Measurements from ENCODE around the gene ACOT13.
"Not testable (repeated sequence)": the region's sequence is repeated elsewhere in the genome, so short reads cannot be mapped to it uniquely, and the experiment has no call there.

Gene ACOT13

GRCh38 chr6:24666641-24667377, at the start of gene ACOT13, which contains the start of gene TDP2:
TSS of gene ACOT13 (plus strand) at chr6:24667077. CDS start at chr6:24667264, 187 bp downstream.
TSS of gene TDP2 (minus strand) at chr6:24666899. CDS start at chr6:24666862, 37 bp downstream.
- H3K4me1 Mint-ChIP-seq = peaks cover 31% of the 10 kb centered on the region
- DNase-seq (ENCODE audit: low spot score in 2 of 2) (peak; percentile 84 to 90), ATAC-seq (ENCODE audit: low read depth) (peak; percentile 92)
- H3K36me3 Mint-ChIP-seq = peaks cover 22% of the 10 kb centered on the region
- H3K27ac Mint-ChIP-seq = peak within 1 kb of the TSS; percentile 98
- no peaks in the 10 kb centered on the region for H3K27me3 Mint-ChIP-seq
- H3K4me3 Mint-ChIP-seq = peak within 1 kb of the TSS; percentile 99
- peaks cover 1% of the 10 kb centered on the region for H3K9me3 Mint-ChIP-seq

- Mint-ChIP-seq H3K27ac (no peak overlapping the region), H3K4me3 (no peak overlapping the region), H3K36me3 (peaks cover 4% of the 10 kb centered on the region), H3K9me3 (no peaks in the 10 kb centered on the region), H3K4me1 (no peaks in the 10 kb centered on the region), H3K27me3 (no peaks in the 10 kb centered on the region)
- no peak for DNase-seq (ENCODE audit: low spot score in 2 of 2)
- ATAC-seq (ENCODE audit: low read depth) = no peak
Measured at GRCh38 chr6:24619661-24620060, 47.2 kb upstream of the ACOT13 start.

- no peak for ATAC-seq (ENCODE audit: low read depth)
- Mint-ChIP-seq H3K4me3 (no peak overlapping the region), H3K27me3 (no peaks in the 10 kb centered on the region), H3K9me3 (no peaks in the 10 kb centered on the region), H3K36me3 (peaks cover 4% of the 10 kb centered on the region), H3K27ac (no peak overlapping the region), H3K4me1 (no peaks in the 10 kb centered on the region)
- no peak for DNase-seq (ENCODE audit: low spot score in 2 of 2)
Measured at GRCh38 chr6:24620637-24621036, 46.2 kb upstream of the ACOT13 start.

DNA sequence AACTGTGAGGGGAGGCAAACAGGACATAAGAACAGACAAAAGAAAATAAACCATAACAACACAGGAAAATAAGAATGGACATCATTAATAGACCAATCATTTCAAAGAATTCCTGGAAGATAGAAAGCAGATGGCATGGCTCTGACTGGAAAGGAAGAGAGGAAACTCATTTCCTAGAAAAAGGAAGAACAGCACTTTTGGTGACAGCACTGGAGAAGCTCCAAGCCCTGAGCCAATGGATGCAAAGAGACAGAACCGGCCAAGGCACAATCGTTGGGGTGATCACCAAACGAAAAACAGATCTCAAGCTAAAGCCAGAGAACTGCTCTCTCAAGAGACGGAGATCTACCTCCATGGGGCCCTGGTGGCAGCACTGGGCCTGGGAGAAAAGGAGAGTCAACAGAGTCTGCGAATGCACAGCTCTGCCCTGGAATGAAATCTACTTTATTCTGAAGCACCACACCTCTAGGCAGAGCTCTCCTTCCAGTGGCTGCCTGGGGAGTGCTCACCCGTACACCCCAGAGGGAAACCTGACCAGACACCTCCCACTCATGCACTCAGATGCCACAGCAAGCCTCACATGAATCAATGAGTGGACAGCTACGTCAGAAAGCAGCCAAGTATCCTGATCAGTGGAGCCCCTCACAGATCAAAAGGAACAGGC, 45.1 kb upstream of the ACOT13 start:
- H3K4me3 Mint-ChIP-seq = no peak overlapping the region
- peaks cover 5% of the 10 kb centered on the region for H3K36me3 Mint-ChIP-seq
- no peak for ATAC-seq (ENCODE audit: low read depth)
- H3K27me3 Mint-ChIP-seq = no peaks in the 10 kb centered on the region
- no peak overlapping the region for H3K27ac Mint-ChIP-seq
- H3K9me3 Mint-ChIP-seq = no peaks in the 10 kb centered on the region
- no peak for DNase-seq (ENCODE audit: low spot score in 2 of 2)
- H3K4me1 Mint-ChIP-seq = no peaks in the 10 kb centered on the region

DNA sequence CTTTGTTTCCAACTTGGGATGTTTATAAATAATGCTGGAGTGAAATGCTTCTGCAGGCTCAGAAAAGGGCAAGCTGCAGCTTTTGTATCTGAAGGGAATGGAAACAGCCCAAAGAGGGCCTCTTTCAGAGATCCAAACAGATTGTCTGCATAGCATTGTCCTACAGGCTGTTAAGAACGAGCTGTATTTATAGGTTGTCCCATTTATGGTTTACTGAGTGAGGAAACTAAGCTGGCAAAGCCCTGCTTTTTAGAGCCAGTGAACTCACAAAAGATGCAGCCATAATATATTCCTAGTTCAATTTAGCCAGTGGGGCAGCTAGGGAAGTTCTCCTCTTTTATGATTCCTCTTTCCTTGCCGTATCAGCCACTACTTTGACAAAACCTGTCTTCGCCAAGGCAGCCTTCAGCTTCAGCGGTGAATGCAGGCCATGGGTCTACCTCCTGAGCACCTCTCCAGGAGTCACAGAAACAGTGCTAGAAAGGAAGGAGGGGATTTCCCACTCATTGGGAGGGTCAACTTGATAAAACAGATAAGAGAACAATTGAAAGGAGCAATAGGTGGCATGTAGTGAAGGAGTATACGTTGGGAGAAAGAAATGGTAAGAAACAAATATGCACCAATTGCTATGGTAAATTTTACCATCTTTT, 35.9 kb upstream of the ACOT13 start:
- DNase-seq (ENCODE audit: low spot score in 2 of 2) = no peak
- Mint-ChIP-seq H3K9me3 (peaks cover 2% of the 10 kb centered on the region), H3K27ac (no peak overlapping the region), H3K27me3 (no peaks in the 10 kb centered on the region), H3K36me3 (peaks cover 3% of the 10 kb centered on the region), H3K4me3 (no peak overlapping the region), H3K4me1 (no peaks in the 10 kb centered on the region)
- no peak for ATAC-seq (ENCODE audit: low read depth)

- no peaks in the 10 kb centered on the region for H3K27me3 Mint-ChIP-seq
- H3K36me3 Mint-ChIP-seq = peaks cover 5% of the 10 kb centered on the region
- ATAC-seq (ENCODE audit: low read depth) (no peak), DNase-seq (ENCODE audit: low spot score in 2 of 2) (no peak)
- no peaks in the 10 kb centered on the region for H3K4me1 Mint-ChIP-seq
- peaks cover 2% of the 10 kb centered on the region for H3K9me3 Mint-ChIP-seq
- H3K27ac Mint-ChIP-seq = no peak overlapping the region
- no peak overlapping the region for H3K4me3 Mint-ChIP-seq
Measured at GRCh38 chr6:24631671-24632070, 35.2 kb upstream of the ACOT13 start.

- H3K36me3 Mint-ChIP-seq = peaks cover 5% of the 10 kb centered on the region
- no peak overlapping the region for H3K4me3 Mint-ChIP-seq
- no peak for DNase-seq (ENCODE audit: low spot score in 2 of 2)
- no peak for ATAC-seq (ENCODE audit: low read depth)
- H3K27ac Mint-ChIP-seq = peak overlapping the region; percentile 8
- no peaks in the 10 kb centered on the region for H3K4me1 Mint-ChIP-seq
- no peaks in the 10 kb centered on the region for H3K27me3 Mint-ChIP-seq
- H3K9me3 Mint-ChIP-seq = peaks cover 2% of the 10 kb centered on the region
Measured at GRCh38 chr6:24632573-24632972, 34.3 kb upstream of the ACOT13 start.

- Mint-ChIP-seq H3K36me3 (peaks cover 10% of the 10 kb centered on the region), H3K27ac (no peak overlapping the region), H3K4me3 (no peak overlapping the region), H3K4me1 (no peaks in the 10 kb centered on the region), H3K27me3 (no peaks in the 10 kb centered on the region), H3K9me3 (peaks cover 4% of the 10 kb centered on the region)
- ATAC-seq (ENCODE audit: low read depth) = no peak
- no peak for DNase-seq (ENCODE audit: low spot score in 2 of 2)
Measured at GRCh38 chr6:24636681-24637080, 30.2 kb upstream of the ACOT13 start.

DNA sequence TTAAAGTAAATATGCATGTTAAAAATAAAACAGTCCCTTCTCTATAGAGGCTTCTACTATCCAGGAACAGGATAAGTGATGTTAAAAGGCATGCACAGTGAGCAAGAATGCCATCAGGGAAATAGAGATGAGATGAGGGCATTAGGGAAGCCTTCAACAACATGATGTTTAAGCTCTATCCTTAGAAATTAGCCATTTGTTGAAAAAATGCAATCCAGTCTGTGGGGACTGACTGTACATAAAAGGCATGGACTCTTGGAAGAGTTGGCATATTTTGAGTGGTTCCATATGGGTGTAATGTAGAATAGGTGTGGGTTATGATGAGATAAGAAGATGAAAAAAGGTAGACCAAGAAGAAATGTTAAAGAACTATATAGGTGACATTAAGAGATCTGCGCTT, 26.7 kb upstream of the ACOT13 start:
- H3K27ac Mint-ChIP-seq = no peak overlapping the region
- no peak for ATAC-seq (ENCODE audit: low read depth)
- H3K27me3 Mint-ChIP-seq = no peaks in the 10 kb centered on the region
- H3K4me1 Mint-ChIP-seq = peaks cover under 1% of the 10 kb centered on the region
- peaks cover 4% of the 10 kb centered on the region for H3K9me3 Mint-ChIP-seq
- no peak for DNase-seq (ENCODE audit: low spot score in 2 of 2)
- H3K36me3 Mint-ChIP-seq = peaks cover 10% of the 10 kb centered on the region
- no peak overlapping the region for H3K4me3 Mint-ChIP-seq

- H3K9me3 Mint-ChIP-seq; H3K36me3 Mint-ChIP-seq; ATAC-seq (ENCODE audit: low read depth); DNase-seq (ENCODE audit: low spot score in 2 of 2); H3K4me1 Mint-ChIP-seq; H3K4me3 Mint-ChIP-seq; H3K27me3 Mint-ChIP-seq; H3K27ac Mint-ChIP-seq: not testable (repeated sequence)
Measured at GRCh38 chr6:24640631-24641030, 26.2 kb upstream of the ACOT13 start.

- no peaks in the 10 kb centered on the region for H3K27me3 Mint-ChIP-seq
- H3K27ac Mint-ChIP-seq = no peak overlapping the region
- H3K9me3 Mint-ChIP-seq = peaks cover 2% of the 10 kb centered on the region
- ATAC-seq (ENCODE audit: low read depth) (no peak), DNase-seq (ENCODE audit: low spot score in 2 of 2) (no peak)
- H3K36me3 Mint-ChIP-seq = peaks cover 5% of the 10 kb centered on the region
- H3K4me1 Mint-ChIP-seq = peaks cover 12% of the 10 kb centered on the region
- H3K4me3 Mint-ChIP-seq = no peak overlapping the region
Measured at GRCh38 chr6:24642061-24642460, 24.8 kb upstream of the ACOT13 start.

DNA sequence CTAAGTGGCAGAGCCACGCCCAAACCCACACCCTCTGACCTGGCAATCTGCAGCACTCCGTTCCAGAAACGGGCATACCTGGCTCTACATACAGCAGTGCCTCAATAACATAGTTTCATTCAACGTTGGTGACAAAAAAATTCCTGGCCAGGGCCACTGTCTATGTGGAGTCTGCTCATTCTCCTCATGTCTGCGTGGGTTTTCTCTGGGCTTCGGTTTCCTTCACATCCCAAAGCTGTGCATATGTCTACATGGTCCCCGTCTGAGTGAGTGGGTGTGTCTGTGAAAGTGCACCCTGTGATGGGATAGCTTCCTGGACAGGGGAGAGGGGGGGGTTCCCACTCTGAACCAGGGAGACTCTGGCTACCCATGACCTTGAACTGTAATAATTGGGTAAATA, 23.0 kb upstream of the ACOT13 start:
- H3K4me3 Mint-ChIP-seq = no peak overlapping the region
- H3K27me3 Mint-ChIP-seq = no peaks in the 10 kb centered on the region
- no peak overlapping the region for H3K27ac Mint-ChIP-seq
- ATAC-seq (ENCODE audit: low read depth) (no peak), DNase-seq (ENCODE audit: low spot score in 2 of 2) (no peak)
- H3K9me3 Mint-ChIP-seq = peaks cover 2% of the 10 kb centered on the region
- H3K4me1 Mint-ChIP-seq = peaks cover 15% of the 10 kb centered on the region
- peaks cover 2% of the 10 kb centered on the region for H3K36me3 Mint-ChIP-seq

DNA sequence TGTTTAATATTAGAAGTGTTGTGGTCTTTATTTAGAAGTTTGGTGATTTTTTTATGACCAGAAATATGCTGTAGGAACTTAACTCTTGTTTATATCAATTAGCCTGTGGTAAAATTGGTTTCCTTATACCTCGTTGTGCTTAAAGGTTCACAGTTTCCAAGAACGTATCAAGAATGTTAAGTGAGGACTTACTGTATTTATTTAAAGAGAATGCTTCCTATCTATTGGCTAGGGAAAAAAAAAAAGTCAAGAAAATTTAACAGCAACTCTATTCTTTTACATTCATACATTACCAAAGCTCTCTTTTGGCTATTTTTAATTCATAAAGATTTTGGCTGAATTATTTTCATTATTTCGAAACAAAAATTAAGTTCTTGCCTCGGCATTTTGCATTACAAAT, 22.5 kb upstream of the ACOT13 start:
- Mint-ChIP-seq H3K9me3 (no peaks in the 10 kb centered on the region), H3K4me1 (peaks cover 15% of the 10 kb centered on the region), H3K27me3 (no peaks in the 10 kb centered on the region), H3K4me3 (no peak overlapping the region), H3K36me3 (no peaks in the 10 kb centered on the region), H3K27ac (no peak overlapping the region)
- DNase-seq (ENCODE audit: low spot score in 2 of 2) (no peak), ATAC-seq (ENCODE audit: low read depth) (no peak)

GRCh38 chr6:24646771-24647170, 20.1 kb upstream of the ACOT13 start:
- Mint-ChIP-seq H3K4me1 (peaks cover 21% of the 10 kb centered on the region), H3K36me3 (peaks cover 2% of the 10 kb centered on the region), H3K27me3 (no peaks in the 10 kb centered on the region), H3K9me3 (no peaks in the 10 kb centered on the region), H3K4me3 (peak overlapping the region; percentile 96), H3K27ac (peak overlapping the region; percentile 95)
- no peak for DNase-seq (ENCODE audit: low spot score in 2 of 2)
- ATAC-seq (ENCODE audit: low read depth) = no peak

All from memory B cell (primary cell).